HepG2 (cell line): ENCODE data around the gene ATOH8. TPM values are rescaled to one million over a fixed set of nuclear protein-coding genes. Genes with fewer than 3 reads are reported as not detected.

Experiments used
- FOXA1 ChIP-seq, 2 experiments: fragments of 450-650 bp in 1 of 2; sonication (generic) in 1 of 2; formaldehyde crosslinking in 1 of 2; IDR thresholded peaks; 2 replicates each; pipeline versions ENCODE4 v1.4.0 to v1.6.1; 2016 to 2020; ENCODE audit warnings: missing genetic modification reagents in 1 of 2
- FOXP1 ChIP-seq, 2 experiments: fragments of 450-650 bp in 1 of 2; IDR thresholded peaks; 2 replicates each; pipeline ENCODE4 v1.6.1; 2017 to 2018; ENCODE audit warnings: antibody characterized with exemption in 1 of 2
- KDM1A ChIP-seq: IDR thresholded peaks from 2 replicates; pipeline ENCODE4 v1.6.1; 2016; ENCODE audit warnings: missing compliant biosample characterization
- KLF13 ChIP-seq: sonication (generic); formaldehyde crosslinking; IDR thresholded peaks from 2 replicates; pipeline ENCODE4 v1.4.0; 2020; ENCODE audit warnings: mild to moderate bottlenecking, missing genetic modification reagents
- MBNL3 ChIP-seq: fragments of 250-450 bp; sonication (Bioruptor Pico); conservative IDR thresholded peaks from 2 replicates; pipeline ENCODE4 v1.8.0; 2022; ENCODE audit warnings: mild to moderate bottlenecking, inconsistent platforms
- MED1 ChIP-seq: sonication (generic); formaldehyde crosslinking; IDR thresholded peaks from 2 replicates; pipeline ENCODE4 v1.4.0; 2020; ENCODE audit warnings: missing genetic modification reagents
- NCOR1 ChIP-seq: fragments of 200-600 bp; sonication (generic); IDR thresholded peaks from 2 replicates; pipeline ENCODE4 v1.7.0; 2017; ENCODE audit warnings: antibody characterized with exemption, low read length, borderline replicate concordance
- RXRA ChIP-seq: sonication (generic); formaldehyde crosslinking; IDR thresholded peaks from 2 replicates; pipeline ENCODE4 v1.5.1; 2020; ENCODE audit warnings: missing genetic modification reagents
- SALL1 ChIP-seq: sonication (generic); formaldehyde crosslinking; IDR thresholded peaks from 2 replicates; pipeline ENCODE4 v1.8.0; 2022; ENCODE audit warnings: mild to moderate bottlenecking, missing genetic modification reagents
- SPEN ChIP-seq: sonication (generic); formaldehyde crosslinking; IDR thresholded peaks from 2 replicates; pipeline ENCODE4 v1.5.1; 2020; ENCODE audit warnings: low read depth, mild to moderate bottlenecking, missing genetic modification reagents
- TARDBP ChIP-seq: sonication (generic); formaldehyde crosslinking; IDR thresholded peaks from 2 replicates; pipeline ENCODE4 v1.8.0; 2022; ENCODE audit warnings: mild to moderate bottlenecking, missing genetic modification reagents
- ZBTB7A ChIP-seq: sonication (generic); formaldehyde crosslinking; IDR thresholded peaks from 2 replicates; pipeline ENCODE4 v1.8.0; 2022; ENCODE audit warnings: mild to moderate bottlenecking, missing genetic modification reagents
- ZBTB7B ChIP-seq: sonication (generic); formaldehyde crosslinking; IDR thresholded peaks from 2 replicates; pipeline ENCODE4 v1.4.0; 2020; ENCODE audit warnings: missing genetic modification reagents
- ZFP82 ChIP-seq: sonication (generic); formaldehyde crosslinking; IDR thresholded peaks from 2 replicates; pipeline ENCODE4 v1.5.1; 2020; ENCODE audit warnings: mild to moderate bottlenecking, missing genetic modification reagents, borderline replicate concordance
- ZNF468 ChIP-seq: sonication (generic); formaldehyde crosslinking; IDR thresholded peaks from 2 replicates; pipeline ENCODE4 v1.8.0; 2022; ENCODE audit warnings: mild to moderate bottlenecking, moderate library complexity, missing genetic modification reagents
- polyA plus RNA-seq, 8 experiments: library from polyadenylated mRNA; depleted of rRNA in 3 of 8; stranded (reverse) in 7 of 8; unstranded in 1 of 8; fragments of >200 nt; fragmentation: Illumina TruSeq in 4 of 8; extraction: Trizol in 4 of 8; gene quantifications; 2 replicates each; pipeline versions ENCODE4 v1.2.1 to v1.2.3, GENCODE V29; 2011 to 2016; ENCODE audit warnings: low read depth in 4 of 8, missing spikeins in 1 of 8, mixed read lengths in 1 of 8; ENCODE audit not compliant: insufficient read depth in 1 of 8
- total RNA-seq, 5 experiments: library from RNA; depleted of rRNA; stranded (reverse); fragments of >200 nt; fragmentation: Illumina TruSeq; extraction: Trizol; gene quantifications; 2 replicates each; pipeline ENCODE4 v1.2.3, GENCODE V29; 2016; ENCODE audit warnings: low read depth in 1 of 5
- TF ChIP-seq, protein P1 (sequence below): sonication (generic); formaldehyde crosslinking; IDR thresholded peaks from 2 replicates; pipeline ENCODE4 v1.4.0; 2020; ENCODE audit warnings: missing genetic modification reagents
- TF ChIP-seq, protein P2 (sequence below): sonication (generic); formaldehyde crosslinking; conservative IDR thresholded peaks from 2 replicates; pipeline ENCODE4 v1.4.0; 2020; ENCODE audit warnings: mild to moderate bottlenecking, missing genetic modification reagents, moderate library complexity
- TF ChIP-seq, protein P3 (sequence below): sonication (generic); formaldehyde crosslinking; IDR thresholded peaks from 2 replicates; pipeline ENCODE4 v1.5.1; 2020; ENCODE audit warnings: mild to moderate bottlenecking, missing genetic modification reagents, moderate library complexity
- TF ChIP-seq, protein P4 (sequence below): sonication (generic); formaldehyde crosslinking; IDR thresholded peaks from 2 replicates; pipeline ENCODE4 v1.5.1; 2020; ENCODE audit warnings: missing genetic modification reagents, mild to moderate bottlenecking, borderline replicate concordance

Gene ATOH8
- total and polyA plus RNA-seq, 2 of the 13 experiments (the other 11 are each of a cell fraction or from before 2014, with no cell fraction given) = 0.13 to 0.61 TPM

DNA sequence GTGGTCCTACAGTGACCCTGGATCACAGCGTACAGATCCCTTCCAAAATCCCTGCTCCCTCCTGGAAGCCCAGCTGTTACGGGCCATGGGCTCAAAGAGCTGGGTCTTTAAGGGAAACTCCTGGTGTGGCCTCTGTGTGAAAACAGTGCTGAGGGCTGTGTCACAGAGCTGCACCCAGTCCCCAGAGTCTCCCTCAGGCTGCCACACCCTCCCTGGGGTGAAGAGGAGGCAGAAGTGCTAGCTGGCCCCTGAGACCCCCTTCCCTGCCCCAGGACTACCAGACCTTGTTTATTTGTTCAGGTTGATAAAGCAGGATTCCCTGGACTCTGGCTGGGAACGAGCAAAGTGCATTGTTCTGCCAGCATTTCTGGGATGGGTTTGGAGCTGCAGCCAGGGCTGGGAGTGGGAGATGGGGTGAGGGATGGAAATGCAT, 7.7 kb downstream of the ATOH8 start (continued):
- TF ChIP-seq NCOR1 (0 out of 2 replicates have a peak, but pooled peaks have one; percentile 46), ZBTB7B (peak; percentile 97), FOXA1 (IDR thresholded peaks at IDR 0.05) (no peak), FOXA1 (CRISPR knock-in tag; IDR thresholded peaks at IDR 0.05) (peak; percentile 69), RXRA (CRISPR knock-in tag) (0 out of 2 replicates have a peak, but pooled peaks have one; percentile 23), ZBTB7A (peak; percentile 80), FOXP1 (IDR thresholded peaks at IDR 0.05) (no peak), FOXP1 (CRISPR knock-in tag; IDR thresholded peaks at IDR 0.05) (peak; percentile 75; the same call in 1 of the 2 replicates), ZFP82 (CRISPR knock-in tag) (no peak), KDM1A (CRISPR knock-in tag) (no peak), SPEN (CRISPR knock-in tag) (peak; percentile 51; the same call in 1 of the 2 replicates), SALL1 (peak; percentile 62), KLF13 (CRISPR knock-in tag) (no peak), MBNL3 (no peak), TARDBP (CRISPR knock-in tag) (peak; percentile 58; the same call in 1 of the 2 replicates), ZNF468 (CRISPR knock-in tag) (no peak), MED1 (CRISPR knock-in tag) (peak; percentile 49; the same call in 1 of the 2 replicates)
- TF ChIP-seq, protein P1, sequence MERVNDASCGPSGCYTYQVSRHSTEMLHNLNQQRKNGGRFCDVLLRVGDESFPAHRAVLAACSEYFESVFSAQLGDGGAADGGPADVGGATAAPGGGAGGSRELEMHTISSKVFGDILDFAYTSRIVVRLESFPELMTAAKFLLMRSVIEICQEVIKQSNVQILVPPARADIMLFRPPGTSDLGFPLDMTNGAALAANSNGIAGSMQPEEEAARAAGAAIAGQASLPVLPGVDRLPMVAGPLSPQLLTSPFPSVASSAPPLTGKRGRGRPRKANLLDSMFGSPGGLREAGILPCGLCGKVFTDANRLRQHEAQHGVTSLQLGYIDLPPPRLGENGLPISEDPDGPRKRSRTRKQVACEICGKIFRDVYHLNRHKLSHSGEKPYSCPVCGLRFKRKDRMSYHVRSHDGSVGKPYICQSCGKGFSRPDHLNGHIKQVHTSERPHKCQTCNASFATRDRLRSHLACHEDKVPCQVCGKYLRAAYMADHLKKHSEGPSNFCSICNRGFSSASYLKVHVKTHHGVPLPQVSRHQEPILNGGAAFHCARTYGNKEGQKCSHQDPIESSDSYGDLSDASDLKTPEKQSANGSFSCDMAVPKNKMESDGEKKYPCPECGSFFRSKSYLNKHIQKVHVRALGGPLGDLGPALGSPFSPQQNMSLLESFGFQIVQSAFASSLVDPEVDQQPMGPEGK (CRISPR knock-in tag) = peak; percentile 54; the same call in 1 of the 2 replicates
- TF ChIP-seq, protein P2, sequence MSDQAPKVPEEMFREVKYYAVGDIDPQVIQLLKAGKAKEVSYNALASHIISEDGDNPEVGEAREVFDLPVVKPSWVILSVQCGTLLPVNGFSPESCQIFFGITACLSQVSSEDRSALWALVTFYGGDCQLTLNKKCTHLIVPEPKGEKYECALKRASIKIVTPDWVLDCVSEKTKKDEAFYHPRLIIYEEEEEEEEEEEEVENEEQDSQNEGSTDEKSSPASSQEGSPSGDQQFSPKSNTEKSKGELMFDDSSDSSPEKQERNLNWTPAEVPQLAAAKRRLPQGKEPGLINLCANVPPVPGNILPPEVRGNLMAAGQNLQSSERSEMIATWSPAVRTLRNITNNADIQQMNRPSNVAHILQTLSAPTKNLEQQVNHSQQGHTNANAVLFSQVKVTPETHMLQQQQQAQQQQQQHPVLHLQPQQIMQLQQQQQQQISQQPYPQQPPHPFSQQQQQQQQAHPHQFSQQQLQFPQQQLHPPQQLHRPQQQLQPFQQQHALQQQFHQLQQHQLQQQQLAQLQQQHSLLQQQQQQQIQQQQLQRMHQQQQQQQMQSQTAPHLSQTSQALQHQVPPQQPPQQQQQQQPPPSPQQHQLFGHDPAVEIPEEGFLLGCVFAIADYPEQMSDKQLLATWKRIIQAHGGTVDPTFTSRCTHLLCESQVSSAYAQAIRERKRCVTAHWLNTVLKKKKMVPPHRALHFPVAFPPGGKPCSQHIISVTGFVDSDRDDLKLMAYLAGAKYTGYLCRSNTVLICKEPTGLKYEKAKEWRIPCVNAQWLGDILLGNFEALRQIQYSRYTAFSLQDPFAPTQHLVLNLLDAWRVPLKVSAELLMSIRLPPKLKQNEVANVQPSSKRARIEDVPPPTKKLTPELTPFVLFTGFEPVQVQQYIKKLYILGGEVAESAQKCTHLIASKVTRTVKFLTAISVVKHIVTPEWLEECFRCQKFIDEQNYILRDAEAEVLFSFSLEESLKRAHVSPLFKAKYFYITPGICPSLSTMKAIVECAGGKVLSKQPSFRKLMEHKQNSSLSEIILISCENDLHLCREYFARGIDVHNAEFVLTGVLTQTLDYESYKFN = peak; percentile 83
- TF ChIP-seq, protein P3, sequence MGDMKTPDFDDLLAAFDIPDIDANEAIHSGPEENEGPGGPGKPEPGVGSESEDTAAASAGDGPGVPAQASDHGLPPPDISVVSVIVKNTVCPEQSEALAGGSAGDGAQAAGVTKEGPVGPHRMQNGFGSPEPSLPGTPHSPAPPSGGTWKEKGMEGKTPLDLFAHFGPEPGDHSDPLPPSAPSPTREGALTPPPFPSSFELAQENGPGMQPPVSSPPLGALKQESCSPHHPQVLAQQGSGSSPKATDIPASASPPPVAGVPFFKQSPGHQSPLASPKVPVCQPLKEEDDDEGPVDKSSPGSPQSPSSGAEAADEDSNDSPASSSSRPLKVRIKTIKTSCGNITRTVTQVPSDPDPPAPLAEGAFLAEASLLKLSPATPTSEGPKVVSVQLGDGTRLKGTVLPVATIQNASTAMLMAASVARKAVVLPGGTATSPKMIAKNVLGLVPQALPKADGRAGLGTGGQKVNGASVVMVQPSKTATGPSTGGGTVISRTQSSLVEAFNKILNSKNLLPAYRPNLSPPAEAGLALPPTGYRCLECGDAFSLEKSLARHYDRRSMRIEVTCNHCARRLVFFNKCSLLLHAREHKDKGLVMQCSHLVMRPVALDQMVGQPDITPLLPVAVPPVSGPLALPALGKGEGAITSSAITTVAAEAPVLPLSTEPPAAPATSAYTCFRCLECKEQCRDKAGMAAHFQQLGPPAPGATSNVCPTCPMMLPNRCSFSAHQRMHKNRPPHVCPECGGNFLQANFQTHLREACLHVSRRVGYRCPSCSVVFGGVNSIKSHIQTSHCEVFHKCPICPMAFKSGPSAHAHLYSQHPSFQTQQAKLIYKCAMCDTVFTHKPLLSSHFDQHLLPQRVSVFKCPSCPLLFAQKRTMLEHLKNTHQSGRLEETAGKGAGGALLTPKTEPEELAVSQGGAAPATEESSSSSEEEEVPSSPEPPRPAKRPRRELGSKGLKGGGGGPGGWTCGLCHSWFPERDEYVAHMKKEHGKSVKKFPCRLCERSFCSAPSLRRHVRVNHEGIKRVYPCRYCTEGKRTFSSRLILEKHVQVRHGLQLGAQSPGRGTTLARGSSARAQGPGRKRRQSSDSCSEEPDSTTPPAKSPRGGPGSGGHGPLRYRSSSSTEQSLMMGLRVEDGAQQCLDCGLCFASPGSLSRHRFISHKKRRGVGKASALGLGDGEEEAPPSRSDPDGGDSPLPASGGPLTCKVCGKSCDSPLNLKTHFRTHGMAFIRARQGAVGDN (CRISPR knock-in tag) = peak; percentile 43; the same call in 1 of the 2 replicates
- TF ChIP-seq, protein P4, sequence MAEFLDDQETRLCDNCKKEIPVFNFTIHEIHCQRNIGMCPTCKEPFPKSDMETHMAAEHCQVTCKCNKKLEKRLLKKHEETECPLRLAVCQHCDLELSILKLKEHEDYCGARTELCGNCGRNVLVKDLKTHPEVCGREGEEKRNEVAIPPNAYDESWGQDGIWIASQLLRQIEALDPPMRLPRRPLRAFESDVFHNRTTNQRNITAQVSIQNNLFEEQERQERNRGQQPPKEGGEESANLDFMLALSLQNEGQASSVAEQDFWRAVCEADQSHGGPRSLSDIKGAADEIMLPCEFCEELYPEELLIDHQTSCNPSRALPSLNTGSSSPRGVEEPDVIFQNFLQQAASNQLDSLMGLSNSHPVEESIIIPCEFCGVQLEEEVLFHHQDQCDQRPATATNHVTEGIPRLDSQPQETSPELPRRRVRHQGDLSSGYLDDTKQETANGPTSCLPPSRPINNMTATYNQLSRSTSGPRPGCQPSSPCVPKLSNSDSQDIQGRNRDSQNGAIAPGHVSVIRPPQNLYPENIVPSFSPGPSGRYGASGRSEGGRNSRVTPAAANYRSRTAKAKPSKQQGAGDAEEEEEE (CRISPR knock-in tag) = no peak
